ENCODE results near the gene COX4I2. TPM values are rescaled to one million over a fixed set of nuclear protein-coding genes. Genes with fewer than 3 reads are reported as not detected.

Gene COX4I2
- total RNA-seq, 1 donor from 2014 or later = not detected

DNA sequence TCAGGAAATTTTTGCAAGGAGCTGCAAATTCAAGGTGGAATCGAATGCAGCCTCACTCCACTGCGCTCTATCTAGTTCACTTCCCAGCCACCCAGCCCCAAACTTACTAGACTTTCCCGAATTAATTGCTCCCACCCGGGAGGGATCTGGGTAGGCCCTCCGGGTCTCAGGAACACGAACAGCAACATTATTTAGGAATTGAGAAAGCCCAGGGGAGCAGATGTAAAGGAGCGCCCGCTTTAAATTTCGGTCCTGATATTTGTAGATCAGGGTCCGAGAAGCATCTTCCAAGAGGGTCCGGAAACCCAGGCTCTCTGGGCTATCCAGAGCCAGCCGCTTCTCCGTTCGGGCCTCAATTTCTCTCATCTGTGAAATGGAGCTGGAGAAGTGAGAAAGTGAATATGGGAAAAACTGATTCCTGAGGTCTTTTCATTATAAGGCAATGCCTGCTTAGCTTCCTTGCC, 33.1 kb upstream of the COX4I2 start:
- Mint-ChIP-seq H3K4me3 (peak overlapping the region; percentile 97), H3K4me1 (peaks cover 30% of the 10 kb centered on the region), H3K27me3 (peaks cover 40% of the 10 kb centered on the region), H3K36me3 (ENCODE audit: low read depth) (peaks cover 3% of the 10 kb centered on the region), H3K9me3 (no peaks in the 10 kb centered on the region), H3K27ac (peak overlapping the region; percentile 18)
- TF ChIP-seq, protein P1, sequence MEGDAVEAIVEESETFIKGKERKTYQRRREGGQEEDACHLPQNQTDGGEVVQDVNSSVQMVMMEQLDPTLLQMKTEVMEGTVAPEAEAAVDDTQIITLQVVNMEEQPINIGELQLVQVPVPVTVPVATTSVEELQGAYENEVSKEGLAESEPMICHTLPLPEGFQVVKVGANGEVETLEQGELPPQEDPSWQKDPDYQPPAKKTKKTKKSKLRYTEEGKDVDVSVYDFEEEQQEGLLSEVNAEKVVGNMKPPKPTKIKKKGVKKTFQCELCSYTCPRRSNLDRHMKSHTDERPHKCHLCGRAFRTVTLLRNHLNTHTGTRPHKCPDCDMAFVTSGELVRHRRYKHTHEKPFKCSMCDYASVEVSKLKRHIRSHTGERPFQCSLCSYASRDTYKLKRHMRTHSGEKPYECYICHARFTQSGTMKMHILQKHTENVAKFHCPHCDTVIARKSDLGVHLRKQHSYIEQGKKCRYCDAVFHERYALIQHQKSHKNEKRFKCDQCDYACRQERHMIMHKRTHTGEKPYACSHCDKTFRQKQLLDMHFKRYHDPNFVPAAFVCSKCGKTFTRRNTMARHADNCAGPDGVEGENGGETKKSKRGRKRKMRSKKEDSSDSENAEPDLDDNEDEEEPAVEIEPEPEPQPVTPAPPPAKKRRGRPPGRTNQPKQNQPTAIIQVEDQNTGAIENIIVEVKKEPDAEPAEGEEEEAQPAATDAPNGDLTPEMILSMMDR (IDR thresholded peaks at IDR 0.05) = no peak
- ATAC-seq (ENCODE audit: low read depth) (no peak), DNase-seq (no peak)
- ChIA-PET CTCF (interaction anchor here (0.7 to 3.4 kb wide), 8 partner anchors 8 to 47 kb away, joined by 3 to 36 read pairs (median 4); no protein-coding TSS in a partner anchor), POLR2A (interaction anchor here (1.2 to 1.6 kb wide), 3 partner anchors 32 to 57 kb away, joined by 5 to 15 read pairs (median 5); a partner anchor contains a TSS)
- intact Hi-C loops (cut with micrococcal nuclease) = loop anchor here (1.0 to 2.0 kb wide), 6 partner anchors 9 to 118 kb away; partner anchors contain the start of genes BCL2L1 and HM13

- Mint-ChIP-seq H3K27ac (peak within 1 kb of the TSS; percentile 18), H3K4me3 (peak within 1 kb of the TSS; percentile 97), H3K27me3 (peaks cover 42% of the 10 kb centered on the region), H3K36me3 (ENCODE audit: low read depth) (peaks cover 3% of the 10 kb centered on the region), H3K9me3 (no peaks in the 10 kb centered on the region), H3K4me1 (peaks cover 30% of the 10 kb centered on the region)
- ChIA-PET POLR2A (interaction anchor here (1.2 to 1.6 kb wide), 3 partner anchors 32 to 58 kb away, joined by 5 to 15 read pairs (median 5); a partner anchor contains a TSS), CTCF (interaction anchor here (0.7 to 3.4 kb wide), 6 partner anchors 7 to 48 kb away, joined by 3 to 36 read pairs (median 4); no protein-coding TSS in a partner anchor)
- peak; percentile 91 for ATAC-seq (ENCODE audit: low read depth)
- TF ChIP-seq, protein P1 (IDR thresholded peaks at IDR 0.05) = no peak
- intact Hi-C loops (cut with micrococcal nuclease) = loop anchor here (1.0 to 2.0 kb wide), 6 partner anchors 8 to 118 kb away; partner anchors contain the start of genes BCL2L1 and HM13
- peak; percentile 81 for DNase-seq
Observed at GRCh38 chr20:31605031-31605901, 32.4 kb upstream of the COX4I2 start, which contains the start of gene ID1. ID1 (plus strand) TSS chr20:31605289; CDS start chr20:31605388, 99 bp downstream.

GRCh38 chr20:31605902-31606803, 31.6 kb upstream of the COX4I2 start:
- intact Hi-C loops (cut with micrococcal nuclease) = loop anchor here (1.0 to 2.0 kb wide), 6 partner anchors 7 to 117 kb away; partner anchors contain the start of genes BCL2L1 and HM13
- Mint-ChIP-seq H3K27me3 (peaks cover 44% of the 10 kb centered on the region), H3K4me3 (peak overlapping the region; percentile 97), H3K27ac (no peak overlapping the region), H3K4me1 (peaks cover 30% of the 10 kb centered on the region), H3K36me3 (ENCODE audit: low read depth) (peaks cover 3% of the 10 kb centered on the region), H3K9me3 (no peaks in the 10 kb centered on the region)
- ATAC-seq (ENCODE audit: low read depth) = no peak
- TF ChIP-seq, protein P1 (IDR thresholded peaks at IDR 0.05) = no peak
- CTCF ChIA-PET = interaction anchor here (1.3 to 1.8 kb wide), 3 partner anchors 36 to 49 kb away, joined by 3 to 16 read pairs (median 5); no protein-coding TSS in a partner anchor
- POLR2A ChIA-PET = interaction anchor here (1.2 to 1.6 kb wide), 3 partner anchors 33 to 59 kb away, joined by 5 to 15 read pairs (median 5); a partner anchor contains a TSS
- peak; percentile 30 for DNase-seq

GRCh38 chr20:31606804-31607639, 30.7 kb upstream of the COX4I2 start:
- H3K4me1 Mint-ChIP-seq = peaks cover 30% of the 10 kb centered on the region
- TF ChIP-seq, protein P1 (IDR thresholded peaks at IDR 0.05) = no peak
- POLR2A ChIA-PET = no interaction called here
- no peaks in the 10 kb centered on the region for H3K9me3 Mint-ChIP-seq
- CTCF ChIA-PET = interaction anchor here (0.8 to 1.6 kb wide), 2 partner anchors 37 to 50 kb away, joined by 3 to 5 read pairs; no protein-coding TSS in a partner anchor
- intact Hi-C loops (cut with micrococcal nuclease) = no loop called here
- no peak for DNase-seq
- ATAC-seq (ENCODE audit: low read depth) = no peak
- H3K36me3 Mint-ChIP-seq (ENCODE audit: low read depth) = peaks cover 3% of the 10 kb centered on the region
- H3K27ac Mint-ChIP-seq = no peak overlapping the region
- H3K27me3 Mint-ChIP-seq = peaks cover 44% of the 10 kb centered on the region
- H3K4me3 Mint-ChIP-seq = no peak overlapping the region

All from activated B cell treated with CpG ODN at 0.5 μM for 24 hours (primary cell).